ENCODE data around the gene EIF1B. TPM values are rescaled to one million over a fixed set of nuclear protein-coding genes. Genes with fewer than 3 reads are reported as not detected.

The EIF1B gene
- total and polyA plus RNA-seq, 4 donors, result 43.4 to 84.6 (median 50.8) TPM

DNA sequence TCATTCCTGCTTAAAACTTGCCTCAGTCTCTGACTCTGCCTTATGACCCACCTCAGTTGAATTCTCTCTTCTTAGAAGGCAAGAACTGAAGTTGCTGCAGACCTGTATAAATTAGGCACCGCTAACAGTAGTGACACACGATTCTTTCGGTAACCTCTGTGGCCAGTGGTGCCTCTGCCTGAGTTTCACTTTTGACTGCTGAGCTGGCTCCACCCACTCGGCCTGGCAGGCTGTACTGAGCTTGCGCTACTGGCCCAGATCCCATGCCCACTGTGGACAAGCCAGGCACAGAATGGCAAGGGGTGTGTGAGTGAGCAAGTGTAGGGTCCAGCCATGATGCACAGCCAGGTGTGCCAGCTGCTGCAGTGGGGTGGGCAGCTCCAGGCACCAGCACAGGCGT, 19.1 kb upstream of the EIF1B start:
- peaks cover 0 to 6% (median under 1%) of the 10 kb centered on the region in 4 donors for H3K36me3 ChIP-seq (ENCODE audit: control insufficient read depth in 4 of 4, insufficient read depth in 4 of 4, low read length in 4 of 4)
- H3K9me3 ChIP-seq (ENCODE audit: control insufficient read depth in 4 of 4, insufficient read depth in 3 of 4, low read length in 3 of 4), result no peaks in the 10 kb centered on the region
- DNase-seq (no peak), ATAC-seq (ENCODE audit: insufficient read depth, low FRiP score) (no peak)
- TF ChIP-seq, protein P1, sequence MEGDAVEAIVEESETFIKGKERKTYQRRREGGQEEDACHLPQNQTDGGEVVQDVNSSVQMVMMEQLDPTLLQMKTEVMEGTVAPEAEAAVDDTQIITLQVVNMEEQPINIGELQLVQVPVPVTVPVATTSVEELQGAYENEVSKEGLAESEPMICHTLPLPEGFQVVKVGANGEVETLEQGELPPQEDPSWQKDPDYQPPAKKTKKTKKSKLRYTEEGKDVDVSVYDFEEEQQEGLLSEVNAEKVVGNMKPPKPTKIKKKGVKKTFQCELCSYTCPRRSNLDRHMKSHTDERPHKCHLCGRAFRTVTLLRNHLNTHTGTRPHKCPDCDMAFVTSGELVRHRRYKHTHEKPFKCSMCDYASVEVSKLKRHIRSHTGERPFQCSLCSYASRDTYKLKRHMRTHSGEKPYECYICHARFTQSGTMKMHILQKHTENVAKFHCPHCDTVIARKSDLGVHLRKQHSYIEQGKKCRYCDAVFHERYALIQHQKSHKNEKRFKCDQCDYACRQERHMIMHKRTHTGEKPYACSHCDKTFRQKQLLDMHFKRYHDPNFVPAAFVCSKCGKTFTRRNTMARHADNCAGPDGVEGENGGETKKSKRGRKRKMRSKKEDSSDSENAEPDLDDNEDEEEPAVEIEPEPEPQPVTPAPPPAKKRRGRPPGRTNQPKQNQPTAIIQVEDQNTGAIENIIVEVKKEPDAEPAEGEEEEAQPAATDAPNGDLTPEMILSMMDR (IDR thresholded peaks at IDR 0.05; ENCODE audit: control extremely low read depth, extremely low read depth), result no peak
- H3K27ac ChIP-seq (ENCODE audit: low read depth in 1 of 2, low read length in 1 of 2), result peak overlapping the region in 1 of 2 donors; percentile 82
- 91 to 97% methylated on average over 6 of the region's 6 CpGs for WGBS, 2 donors
- H3K4me3 ChIP-seq, result no peak overlapping the region
- H3K9ac ChIP-seq (ENCODE audit: insufficient read depth in 1 of 2, low read length in 2 of 2), result no peak overlapping the region
- H3K4me1 ChIP-seq (ENCODE audit: control insufficient read depth in 5 of 5, insufficient read depth in 5 of 5, low read length in 5 of 5), result peaks cover 0 to 3% (median 0%) of the 10 kb centered on the region in 5 donors
- no peaks in the 10 kb centered on the region for H3K27me3 ChIP-seq (ENCODE audit: control insufficient read depth in 3 of 3, insufficient read depth in 3 of 3, low read length in 2 of 3)

DNA sequence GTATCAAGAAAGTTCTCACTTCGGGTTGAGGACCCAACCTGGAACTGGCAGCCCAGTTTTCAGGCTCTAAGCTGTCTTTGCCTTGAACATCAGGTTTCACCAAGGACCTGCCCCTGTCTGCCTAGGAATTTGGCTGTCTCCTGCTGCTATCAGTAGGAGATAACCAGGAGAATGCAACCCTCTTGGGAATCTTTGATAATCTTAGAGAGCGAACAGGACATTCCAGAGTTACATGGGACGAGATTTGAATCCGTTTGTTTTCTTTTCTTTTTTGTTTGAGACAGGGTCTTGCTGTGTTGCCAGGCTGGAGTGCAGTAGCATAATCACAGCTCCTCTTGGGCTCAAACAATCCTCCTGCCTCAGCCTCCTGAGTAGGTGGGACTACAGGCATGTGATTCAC, 18.0 kb upstream of the EIF1B start:
- no peak for ATAC-seq (ENCODE audit: insufficient read depth, low FRiP score)
- no peak overlapping the region for H3K9ac ChIP-seq (ENCODE audit: insufficient read depth in 1 of 2, low read length in 2 of 2)
- peaks cover 0 to 3% (median 0%) of the 10 kb centered on the region in 5 donors for H3K4me1 ChIP-seq (ENCODE audit: control insufficient read depth in 5 of 5, insufficient read depth in 5 of 5, low read length in 5 of 5)
- H3K4me3 ChIP-seq, result no peak overlapping the region
- no peak for DNase-seq
- H3K27ac ChIP-seq (ENCODE audit: low read depth in 1 of 2, low read length in 1 of 2), result peak overlapping the region in 1 of 2 donors; percentile 82
- H3K36me3 ChIP-seq (ENCODE audit: control insufficient read depth in 4 of 4, insufficient read depth in 4 of 4, low read length in 4 of 4), result peaks cover 0 to 8% (median under 1%) of the 10 kb centered on the region in 4 donors
- WGBS, 2 donors, result 94 to 96% methylated on average over 4 of the region's 4 CpGs
- no peaks in the 10 kb centered on the region for H3K9me3 ChIP-seq (ENCODE audit: control insufficient read depth in 4 of 4, insufficient read depth in 3 of 4, low read length in 3 of 4)
- H3K27me3 ChIP-seq (ENCODE audit: control insufficient read depth in 3 of 3, insufficient read depth in 3 of 3, low read length in 2 of 3), result no peaks in the 10 kb centered on the region
- TF ChIP-seq, protein P1 (IDR thresholded peaks at IDR 0.05; ENCODE audit: control extremely low read depth, extremely low read depth), result no peak

GRCh38 chr3:40292637-40293349, 16.7 kb upstream of the EIF1B start:
- WGBS, 2 donors, result 85 to 89% methylated on average over 4 of the region's 4 CpGs
- Histone ChIP-seq H3K36me3 (ENCODE audit: control insufficient read depth in 4 of 4, insufficient read depth in 4 of 4, low read length in 4 of 4) (peaks cover 0 to 9% (median under 1%) of the 10 kb centered on the region in 4 donors), H3K4me1 (ENCODE audit: control insufficient read depth in 5 of 5, insufficient read depth in 5 of 5, low read length in 5 of 5) (peaks cover 0 to 3% (median 0%) of the 10 kb centered on the region in 5 donors), H3K9me3 (ENCODE audit: control insufficient read depth in 4 of 4, insufficient read depth in 3 of 4, low read length in 3 of 4) (no peaks in the 10 kb centered on the region), H3K27ac (ENCODE audit: low read depth in 1 of 2, low read length in 1 of 2) (peak overlapping the region in 1 of 2 donors; percentile 85), H3K4me3 (no peak overlapping the region), H3K27me3 (ENCODE audit: control insufficient read depth in 3 of 3, insufficient read depth in 3 of 3, low read length in 2 of 3) (no peaks in the 10 kb centered on the region), H3K9ac (ENCODE audit: insufficient read depth in 1 of 2, low read length in 2 of 2) (no peak overlapping the region)
- no peak for ATAC-seq (ENCODE audit: insufficient read depth, low FRiP score)
- no peak for DNase-seq
- TF ChIP-seq, protein P1 (IDR thresholded peaks at IDR 0.05; ENCODE audit: control extremely low read depth, extremely low read depth), result no peak

All from lung (tissue), 12 donors.